Muscle layer of duodenum (tissue), 2 donors: ENCODE measurements around the gene PLA2G15.

Source experiments
- H3K27ac ChIP-seq: one replicate; pipeline ENCODE4 v1.7.0; 2013; ENCODE audit warnings: mild to moderate bottlenecking, low read length
- H3K27me3 ChIP-seq: one replicate; pipeline ENCODE4 v1.7.0; 2013; ENCODE audit warnings: low read depth, mild to moderate bottlenecking, control low read depth, low read length
- H3K36me3 ChIP-seq, 2 donors: one replicate each; pipeline ENCODE4 v1.7.0; 2013; ENCODE audit warnings: low read length in 2 of 2, control low read depth in 1 of 2, mild to moderate bottlenecking in 1 of 2; ENCODE audit not compliant: insufficient read depth in 2 of 2, control insufficient read depth in 1 of 2
- H3K4me1 ChIP-seq, 2 donors: one replicate each; pipeline ENCODE4 v1.7.0; 2013; ENCODE audit warnings: low read length in 2 of 2, mild to moderate bottlenecking in 2 of 2, control low read depth in 1 of 2, moderate library complexity in 1 of 2; ENCODE audit not compliant: insufficient read depth in 2 of 2, control insufficient read depth in 1 of 2
- H3K4me3 ChIP-seq, 2 donors: one replicate each; pipeline ENCODE4 v1.7.0; 2013; ENCODE audit warnings: low read length in 2 of 2, low read depth in 1 of 2, mild to moderate bottlenecking in 1 of 2
- H3K9me3 ChIP-seq, 2 donors: one replicate each; pipeline ENCODE4 v1.7.0; 2013; ENCODE audit warnings: low read length in 2 of 2, control low read depth in 1 of 2, mild to moderate bottlenecking in 1 of 2; ENCODE audit not compliant: control insufficient read depth in 1 of 2
- donor health status: healthy.

PLA2G15 gene

DNA sequence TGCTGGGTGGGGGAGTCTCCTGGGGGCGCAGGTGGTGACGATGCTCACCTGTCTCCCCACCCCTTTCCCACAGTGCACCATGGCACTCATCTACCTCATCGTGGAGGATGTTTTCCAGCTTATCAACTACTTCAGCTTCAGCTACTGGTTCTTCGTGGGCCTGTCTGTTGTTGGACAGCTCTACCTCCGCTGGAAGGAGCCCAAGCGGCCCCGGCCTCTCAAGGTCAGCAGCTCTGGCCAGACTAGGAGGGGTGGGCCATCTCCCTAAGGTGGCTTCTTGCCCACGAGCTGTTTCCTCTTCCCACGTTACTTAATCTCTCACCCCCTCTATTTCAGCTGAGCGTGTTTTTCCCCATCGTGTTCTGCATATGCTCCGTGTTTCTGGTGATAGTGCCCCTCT lies 51.1 kb downstream of the PLA2G15 start:
- Histone ChIP-seq H3K4me3 (no peak overlapping the region), H3K27ac (no peak overlapping the region), H3K36me3 (peaks cover 42 to 49% of the 10 kb centered on the region in 2 donors), H3K27me3 (no peaks in the 10 kb centered on the region), H3K4me1 (peaks cover 11 to 21% of the 10 kb centered on the region in 2 donors), H3K9me3 (no peaks in the 10 kb centered on the region)

GRCh38 chr16:68296693-68297092 lies 51.5 kb downstream of the PLA2G15 start:
- peaks cover 11 to 21% of the 10 kb centered on the region in 2 donors for H3K4me1 ChIP-seq
- peaks cover 44 to 49% of the 10 kb centered on the region in 2 donors for H3K36me3 ChIP-seq
- H3K9me3 ChIP-seq: no peaks in the 10 kb centered on the region
- no peaks in the 10 kb centered on the region for H3K27me3 ChIP-seq
- H3K4me3 ChIP-seq: no peak overlapping the region
- no peak overlapping the region for H3K27ac ChIP-seq

GRCh38 chr16:68297908-68298307 lies 52.7 kb downstream of the PLA2G15 start:
- Histone ChIP-seq H3K36me3 (peaks cover 51 to 54% of the 10 kb centered on the region in 2 donors), H3K4me3 (no peak overlapping the region), H3K4me1 (peaks cover 11 to 21% of the 10 kb centered on the region in 2 donors), H3K27ac (no peak overlapping the region), H3K27me3 (no peaks in the 10 kb centered on the region), H3K9me3 (no peaks in the 10 kb centered on the region)

GRCh38 chr16:68298312-68298711 lies 53.1 kb downstream of the PLA2G15 start:
- H3K27ac ChIP-seq: no peak overlapping the region
- H3K4me1 ChIP-seq: peaks cover 11 to 21% of the 10 kb centered on the region in 2 donors
- H3K36me3 ChIP-seq: peaks cover 50 to 56% of the 10 kb centered on the region in 2 donors
- H3K4me3 ChIP-seq: no peak overlapping the region
- H3K9me3 ChIP-seq: no peaks in the 10 kb centered on the region
- no peaks in the 10 kb centered on the region for H3K27me3 ChIP-seq

GRCh38 chr16:68298907-68299561 lies 53.9 kb downstream of the PLA2G15 start:
- Histone ChIP-seq H3K27ac (peak overlapping the region; percentile 4), H3K4me3 (no peak overlapping the region), H3K36me3 (peaks cover 55 to 63% of the 10 kb centered on the region in 2 donors), H3K27me3 (no peaks in the 10 kb centered on the region), H3K4me1 (peaks cover 11 to 21% of the 10 kb centered on the region in 2 donors), H3K9me3 (no peaks in the 10 kb centered on the region)

- no peaks in the 10 kb centered on the region for H3K27me3 ChIP-seq
- peak overlapping the region; percentile 4 for H3K27ac ChIP-seq
- H3K4me1 ChIP-seq: peaks cover 11 to 21% of the 10 kb centered on the region in 2 donors
- H3K4me3 ChIP-seq: no peak overlapping the region
- H3K36me3 ChIP-seq: peaks cover 53 to 66% of the 10 kb centered on the region in 2 donors
- H3K9me3 ChIP-seq: no peaks in the 10 kb centered on the region
Measured at GRCh38 chr16:68299571-68300453, 54.6 kb downstream of the PLA2G15 start.

DNA sequence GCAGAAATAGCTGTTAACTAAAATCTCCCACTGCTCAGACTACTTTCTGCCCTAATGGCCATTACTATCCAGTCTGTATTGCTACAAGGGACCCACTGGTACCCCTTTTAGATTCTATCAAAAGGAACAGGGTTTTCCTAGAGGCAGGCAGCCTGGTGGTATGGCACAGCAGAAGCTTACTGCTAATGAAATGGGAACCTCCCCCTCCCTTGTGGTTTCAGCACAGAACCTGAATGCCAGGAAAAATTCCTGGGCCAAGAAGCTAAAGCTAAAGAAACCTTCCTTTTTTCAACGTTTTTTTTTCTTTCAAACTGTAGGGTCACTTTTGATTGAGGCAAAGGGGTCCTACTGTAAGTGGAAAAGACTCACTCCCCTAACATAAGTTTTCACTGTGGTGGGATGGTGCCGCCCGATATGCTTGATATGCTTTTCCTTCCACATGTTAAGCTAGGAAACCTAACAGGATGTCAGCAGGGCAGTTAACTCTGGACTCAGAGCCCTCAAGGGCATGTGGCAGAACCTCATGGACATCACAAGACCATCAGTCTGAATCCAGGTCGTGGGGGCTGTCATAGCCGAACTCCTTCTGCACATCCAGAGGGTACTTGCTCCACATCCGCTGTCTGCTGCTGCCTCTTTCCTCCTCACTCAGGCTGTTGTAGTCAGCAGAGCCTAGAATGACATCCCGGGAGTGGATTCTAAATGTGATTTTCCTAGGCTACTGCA lies 55.7 kb downstream of the PLA2G15 start:
- H3K27ac ChIP-seq: no peak overlapping the region
- H3K4me3 ChIP-seq: no peak overlapping the region
- H3K4me1 ChIP-seq: peaks cover 11 to 21% of the 10 kb centered on the region in 2 donors
- no peaks in the 10 kb centered on the region for H3K27me3 ChIP-seq
- peaks cover 60 to 67% of the 10 kb centered on the region in 2 donors for H3K36me3 ChIP-seq
- H3K9me3 ChIP-seq: no peaks in the 10 kb centered on the region

GRCh38 chr16:68306633-68307032 lies 61.5 kb downstream of the PLA2G15 start:
- no peak overlapping the region for H3K27ac ChIP-seq
- H3K9me3 ChIP-seq: no peaks in the 10 kb centered on the region
- no peaks in the 10 kb centered on the region for H3K27me3 ChIP-seq
- no peak overlapping the region for H3K4me3 ChIP-seq
- peaks cover 36 to 53% of the 10 kb centered on the region in 2 donors for H3K36me3 ChIP-seq
- H3K4me1 ChIP-seq: peaks cover 7 to 20% of the 10 kb centered on the region in 2 donors

DNA sequence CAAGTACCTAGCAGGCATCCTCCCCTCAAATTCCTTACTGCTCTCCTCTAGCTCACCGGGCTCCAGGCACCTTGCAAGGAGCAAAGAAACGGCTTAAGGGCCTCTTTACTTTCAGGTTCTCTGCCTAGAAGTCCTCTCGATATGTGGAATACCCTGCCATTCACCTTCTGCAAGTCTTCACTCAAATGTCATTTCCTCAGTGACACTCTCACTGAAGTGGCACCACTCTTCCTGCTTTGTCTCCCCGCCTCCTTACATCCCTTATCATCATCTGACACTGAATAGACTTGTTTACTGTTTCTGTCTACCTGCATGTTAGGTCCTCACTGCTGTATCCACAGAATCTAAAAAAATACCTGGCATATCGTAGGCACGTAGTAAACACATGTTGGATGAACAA lies 64.6 kb downstream of the PLA2G15 start:
- Histone ChIP-seq H3K9me3 (no peaks in the 10 kb centered on the region), H3K27ac (peak overlapping the region; percentile 67)

DNA sequence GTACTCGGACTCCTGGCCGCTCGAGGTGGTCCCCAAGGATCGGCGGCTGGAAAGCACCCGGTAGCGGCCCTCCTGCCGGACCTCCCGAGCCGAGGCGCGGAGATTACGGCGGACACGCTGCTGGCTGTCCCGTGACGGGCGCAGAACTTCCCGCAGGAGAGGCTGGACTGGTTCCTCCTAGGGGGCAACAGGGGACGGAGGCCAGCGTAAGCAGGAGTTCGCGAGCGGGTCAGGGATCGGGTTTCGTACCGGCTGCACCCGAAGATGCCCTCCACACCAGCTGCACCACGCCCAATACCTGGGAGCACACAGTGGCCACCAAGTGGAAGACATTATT lies 65.2 kb downstream of the PLA2G15 start:
- no peaks in the 10 kb centered on the region for H3K9me3 ChIP-seq
- H3K27ac ChIP-seq: peak overlapping the region; percentile 67
- peak overlapping the region; percentile 81 to 82 for H3K4me3 ChIP-seq
- peaks cover 12 to 24% of the 10 kb centered on the region in 2 donors for H3K36me3 ChIP-seq
- no peaks in the 10 kb centered on the region for H3K27me3 ChIP-seq
- H3K4me1 ChIP-seq: peaks cover 7 to 29% of the 10 kb centered on the region in 2 donors

More for the DNA sequence above, 64.6 kb downstream of the PLA2G15 start:
- Histone ChIP-seq H3K4me3 (peak overlapping the region; percentile 81 to 82), H3K27me3 (no peaks in the 10 kb centered on the region), H3K36me3 (peaks cover 14 to 29% of the 10 kb centered on the region in 2 donors), H3K4me1 (peaks cover 7 to 29% of the 10 kb centered on the region in 2 donors)
